HepG2 (cell line): Measurements from ENCODE around the gene DCC. TPM values are rescaled to one million over a fixed set of nuclear protein-coding genes. Genes with fewer than 3 reads are reported as not detected.

Source experiments
- ATAC-seq: fragments of 200-7000 bp; cut with Tn5 transposase; 3 replicates; pipeline ENCODE4 v1.9.1; 2020; ENCODE audit warnings: mild to moderate bottlenecking, moderate library complexity
- BruUV-seq: library from RNA; stranded (reverse); fragments of 400-500 nt; replicated peaks from 2 replicates; lab custom pipeline; 2021; lab: Mats Ljungman, UMichigan
- CTCF ChIA-PET: fragments of 300-600 bp; formaldehyde crosslinking; extraction: SDS; loops from one replicate; lab custom pipeline; 2021; ENCODE audit warnings: low total read pairs, inconsistent platforms, low intra/inter-chr PET ratio; lab: Yijun Ruan, JAX
- POLR2A ChIA-PET: fragments of 350-600 bp; sonication (Branson Sonifier 250); formaldehyde crosslinking; loops from one replicate; lab custom pipeline; 2020; ENCODE audit warnings: antibody characterized with exemption, inconsistent platforms; lab: Yijun Ruan, JAX
- DNase-seq: peaks from one replicate; pipeline ENCODE4 v3.0.0-alpha.2; 2015; ENCODE audit warnings: low spot score
- FAIRE-seq: peaks from 3 replicates; lab custom pipeline; 2011; peaks lifted over from hg19 to GRCh38; lab: Jason Lieb, UNC
- H2AFZ ChIP-seq: one replicate; pipeline ENCODE4 v1.6.1; 2011; ENCODE audit warnings: low read length, inconsistent platforms
- H3K27ac ChIP-seq: fragments of 300-600 bp; 3 replicates; pipeline ENCODE4 v1.8.0; 2011; ENCODE audit warnings: mixed run types, mild to moderate bottlenecking, mixed read lengths, low read length, inconsistent platforms; ENCODE audit not compliant: insufficient read depth; ENCODE audit errors: extremely low read length
- H3K27me3 ChIP-seq, 2 experiments: fragments of 200-600 bp in 1 of 2; 2 replicates in 1 of 2; 3 replicates in 1 of 2; pipeline versions ENCODE4 v1.6.0 to v1.8.0; 2011; ENCODE audit warnings: low read length in 2 of 2, mild to moderate bottlenecking in 2 of 2, moderate library complexity in 2 of 2, inconsistent platforms in 1 of 2; ENCODE audit not compliant: insufficient read depth in 2 of 2, control insufficient read depth in 1 of 2
- H3K36me3 ChIP-seq, 2 experiments: fragments of 200-600 bp in 1 of 2; replicated peaks in 1 of 2; 2 replicates in 1 of 2; 3 replicates in 1 of 2; pipeline versions ENCODE4 v1.5.1 to v1.8.0; 2011; ENCODE audit warnings: low read length in 2 of 2, inconsistent platforms in 1 of 2; ENCODE audit not compliant: insufficient read depth in 2 of 2, control insufficient read depth in 1 of 2
- H3K4me1 ChIP-seq: 2 replicates; pipeline ENCODE4 v1.5.1; 2012; ENCODE audit warnings: low read length, inconsistent platforms; ENCODE audit not compliant: insufficient read depth
- H3K4me2 ChIP-seq: 2 replicates; pipeline ENCODE4 v1.6.0; 2011; ENCODE audit warnings: low read depth, low read length, inconsistent platforms
- H3K4me3 ChIP-seq, 3 experiments: fragments of 200-600 bp in 1 of 3; sonication (generic), shearing (Covaris generic) in 1 of 3; replicated peaks in 1 of 3; 2 replicates each; pipeline ENCODE4 v1.5.1; 2011 to 2016; ENCODE audit warnings: low read length in 3 of 3, inconsistent platforms in 2 of 3, low read depth in 2 of 3, mild to moderate bottlenecking in 2 of 3, control low read depth in 1 of 3, mixed read lengths in 1 of 3; ENCODE audit not compliant: insufficient read depth in 1 of 3
- H3K79me2 ChIP-seq: one replicate; pipeline ENCODE4 v1.6.1; 2011; ENCODE audit warnings: low read length, inconsistent platforms; ENCODE audit not compliant: insufficient read depth
- H3K9ac ChIP-seq: 2 replicates; pipeline ENCODE4 v1.6.0; 2011; ENCODE audit warnings: mild to moderate bottlenecking, low read depth, low read length, inconsistent platforms; ENCODE audit not compliant: insufficient read depth
- H3K9me3 ChIP-seq: 2 replicates; pipeline ENCODE4 v1.5.1; 2012; ENCODE audit warnings: mild to moderate bottlenecking, low read length
- H4K20me1 ChIP-seq: 2 replicates; pipeline ENCODE4 v1.6.0; 2011; ENCODE audit warnings: inconsistent platforms, mild to moderate bottlenecking, low read length, moderate library complexity; ENCODE audit not compliant: insufficient read depth
- BCL6 ChIP-seq: IDR thresholded peaks from 2 replicates; pipeline ENCODE4 v1.6.1; 2016; ENCODE audit warnings: missing genetic modification reagents, missing compliant biosample characterization
- FOXM1 ChIP-seq: sonication (generic); formaldehyde crosslinking; IDR thresholded peaks from 2 replicates; pipeline ENCODE4 v1.5.0; 2020; ENCODE audit warnings: missing genetic modification reagents
- ISL2 ChIP-seq: sonication (generic); formaldehyde crosslinking; IDR thresholded peaks from 2 replicates; pipeline ENCODE4 v1.5.0; 2020; ENCODE audit warnings: missing genetic modification reagents
- MAFK ChIP-seq, 2 experiments: IDR thresholded peaks in 1 of 2; conservative IDR thresholded peaks in 1 of 2; 2 replicates each; pipeline ENCODE4 v1.6.1; 2011; ENCODE audit warnings: improper control_type of control experiment in 2 of 2, low read length in 2 of 2
- PAX8 ChIP-seq: sonication (generic); formaldehyde crosslinking; IDR thresholded peaks from 2 replicates; pipeline ENCODE4 v1.8.0; 2022; ENCODE audit warnings: mild to moderate bottlenecking, missing genetic modification reagents, borderline replicate concordance
- RAD51 ChIP-seq: fragments of 450-650 bp; IDR thresholded peaks from 2 replicates; pipeline ENCODE4 v1.6.1; 2016; ENCODE audit warnings: borderline replicate concordance
- RBM22 ChIP-seq: fragments of 200-400 bp; formaldehyde crosslinking; optimal IDR thresholded peaks from 2 replicates; pipeline ENCODE3; 2017; ENCODE audit warnings: mild to moderate bottlenecking, low read length, moderate library complexity
- XRCC5 ChIP-seq: fragments of 200-400 bp; formaldehyde crosslinking; optimal IDR thresholded peaks from 2 replicates; pipeline ENCODE3; 2017; ENCODE audit warnings: mild to moderate bottlenecking, low read length
- ZKSCAN8 ChIP-seq: IDR thresholded peaks from 2 replicates; pipeline ENCODE4 v1.6.1; 2016; ENCODE audit warnings: borderline replicate concordance, missing genetic modification reagents, missing compliant biosample characterization
- ZNF251 ChIP-seq: sonication (generic); formaldehyde crosslinking; IDR thresholded peaks from 2 replicates; pipeline ENCODE4 v1.9.0; 2021; ENCODE audit warnings: mild to moderate bottlenecking, missing genetic modification reagents
- ZNF263 ChIP-seq: sonication (generic); formaldehyde crosslinking; IDR thresholded peaks from 2 replicates; pipeline ENCODE4 v1.4.0; 2020; ENCODE audit warnings: missing genetic modification reagents
- ZNF567 ChIP-seq: sonication (generic); formaldehyde crosslinking; IDR thresholded peaks from 2 replicates; pipeline ENCODE4 v1.8.1; 2023; ENCODE audit warnings: mild to moderate bottlenecking, missing genetic modification reagents, borderline replicate concordance
- ZNF792 ChIP-seq: IDR thresholded peaks from 2 replicates; pipeline ENCODE4 v1.6.1; 2016
- WGBS: methylation state at CpG from one replicate; pipeline ENCODE4 v1.1.6; 2017; ENCODE audit warnings: low lambda C conversion rate; 5-methylcytosine and 5-hydroxymethylcytosine counted together
- in situ Hi-C: cut with HindIII; loops from 2 replicates; pipeline ENCODE4 v1.10.0; 2017; ENCODE audit warnings: low pct_unique_long_range_greater_than_20kb; ENCODE audit not compliant: extremely low pct_ligation_motif_present
- intact Hi-C: fragments of 100-400 bp; cut with micrococcal nuclease; formaldehyde crosslinking; loops from one replicate; pipeline ENCODE4 v1.10.0; 2022; ENCODE audit not compliant: unreplicated experiment
- polyA plus RNA-seq, 8 experiments: library from polyadenylated mRNA; depleted of rRNA in 3 of 8; stranded (reverse) in 7 of 8; unstranded in 1 of 8; fragments of >200 nt; fragmentation: Illumina TruSeq in 4 of 8; extraction: Trizol in 4 of 8; gene quantifications; 2 replicates each; pipeline versions ENCODE4 v1.2.1 to v1.2.3, GENCODE V29; 2011 to 2016; ENCODE audit warnings: low read depth in 4 of 8, missing spikeins in 1 of 8, mixed read lengths in 1 of 8; ENCODE audit not compliant: insufficient read depth in 1 of 8
- total RNA-seq, 5 experiments: library from RNA; depleted of rRNA; stranded (reverse); fragments of >200 nt; fragmentation: Illumina TruSeq; extraction: Trizol; gene quantifications; 2 replicates each; pipeline ENCODE4 v1.2.3, GENCODE V29; 2016; ENCODE audit warnings: low read depth in 1 of 5
- TF ChIP-seq, protein P1 (sequence below): IDR thresholded peaks from 2 replicates; pipeline ENCODE4 v1.6.1; 2016; ENCODE audit warnings: mild to moderate bottlenecking

DCC gene
- total and polyA plus RNA-seq, 2 of the 13 experiments (the other 11 are each of a cell fraction or from before 2014, with no cell fraction given): not detected

DNA sequence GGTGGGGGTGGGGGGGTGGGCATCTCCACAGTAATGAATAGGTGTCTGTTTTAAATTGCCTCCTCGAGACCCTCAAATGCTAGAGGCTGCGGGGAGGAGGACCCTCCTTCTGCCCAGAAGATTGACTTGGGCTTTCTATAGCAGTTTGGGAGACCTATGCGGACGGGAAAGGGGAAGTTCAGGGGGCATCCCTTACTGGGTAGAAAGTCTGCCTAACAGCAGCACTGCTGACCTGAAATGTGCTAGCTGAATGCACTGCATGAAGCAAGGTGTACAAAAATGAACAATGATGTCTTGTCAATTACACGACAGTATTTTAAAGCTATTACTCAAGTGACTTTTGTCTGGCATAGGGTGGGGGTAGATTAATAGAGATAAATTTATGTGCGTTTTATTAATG lies 2.5 kb downstream of the DCC start:
- ChIA-PET POLR2A (no interaction called here), CTCF (no interaction called here)
- ATAC-seq (no peak), DNase-seq (no peak), FAIRE-seq (no peak)
- Histone ChIP-seq H3K9ac (no peak overlapping the region), H3K79me2 (no peaks in the 10 kb centered on the region), H3K4me3 (no peak overlapping the region), H3K4me1 (no peaks in the 10 kb centered on the region), H2AFZ (no peak overlapping the region), H3K27ac (no peak overlapping the region), H4K20me1 (no peaks in the 10 kb centered on the region), H3K27me3 (peaks cover 0 to 18% of the 10 kb centered on the region in 2 experiments; a peak in 2 of 5 replicates), H3K9me3 (no peaks in the 10 kb centered on the region), H3K4me2 (no peak overlapping the region), H3K36me3 (no peaks in the 10 kb centered on the region)
- no TSS peak for BruUV-seq
- 12% methylated on average over 6 of the region's 6 CpGs for WGBS
- in situ Hi-C loops: no loop called here
- intact Hi-C loops: loop anchor here (10.0 kb wide), 1 partner anchor 352 kb away; no protein-coding TSS in a partner anchor
- TF ChIP-seq RBM22 (no peak), FOXM1 (CRISPR knock-in tag) (no peak), RAD51 (no peak), ISL2 (CRISPR knock-in tag) (no peak), PAX8 (CRISPR knock-in tag) (no peak), ZKSCAN8 (CRISPR knock-in tag) (no peak), MAFK (conservative IDR thresholded peaks at IDR 0.05 in 1 of 2, IDR thresholded peaks at IDR 0.05 in 1 of 2; ENCODE audit: low read length in 2 of 2) (no peak), ZNF251 (no peak), XRCC5 (no peak), ZNF567 (CRISPR knock-in tag) (no peak), ZNF263 (CRISPR knock-in tag) (no peak), ZNF792 (no peak), BCL6 (CRISPR knock-in tag) (no peak)
- TF ChIP-seq, protein P1, sequence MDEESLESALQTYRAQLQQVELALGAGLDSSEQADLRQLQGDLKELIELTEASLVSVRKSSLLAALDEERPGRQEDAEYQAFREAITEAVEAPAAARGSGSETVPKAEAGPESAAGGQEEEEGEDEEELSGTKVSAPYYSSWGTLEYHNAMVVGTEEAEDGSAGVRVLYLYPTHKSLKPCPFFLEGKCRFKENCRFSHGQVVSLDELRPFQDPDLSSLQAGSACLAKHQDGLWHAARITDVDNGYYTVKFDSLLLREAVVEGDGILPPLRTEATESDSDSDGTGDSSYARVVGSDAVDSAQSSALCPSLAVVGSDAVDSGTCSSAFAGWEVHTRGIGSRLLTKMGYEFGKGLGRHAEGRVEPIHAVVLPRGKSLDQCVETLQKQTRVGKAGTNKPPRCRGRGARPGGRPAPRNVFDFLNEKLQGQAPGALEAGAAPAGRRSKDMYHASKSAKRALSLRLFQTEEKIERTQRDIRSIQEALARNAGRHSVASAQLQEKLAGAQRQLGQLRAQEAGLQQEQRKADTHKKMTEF: no peak
